Hematopoietic multipotent progenitor cell treated with erythropoietin and hydrocortisone succinate and interleukin-3 and kit ligand, for 17 days (in vitro differentiated cells): ENCODE results near the gene URI1.

Source experiments
- DNase-seq: peaks from one replicate; pipeline ENCODE4 v3.0.0-alpha.2; 2015; ENCODE audit warnings: low spot score

Gene URI1

GRCh38 chr19:30059741-30060457 lies 117.9 kb downstream of the URI1 start:
- DNase-seq: no peak

GRCh38 chr19:30060531-30061222 lies 118.6 kb downstream of the URI1 start:
- DNase-seq: no peak

- DNase-seq: no peak
Observed at GRCh38 chr19:30061223-30062064, 119.4 kb downstream of the URI1 start.

GRCh38 chr19:30062065-30062906 lies 120.2 kb downstream of the URI1 start:
- no peak for DNase-seq

GRCh38 chr19:30062907-30063649 lies 121.0 kb downstream of the URI1 start:
- no peak for DNase-seq

- no peak for DNase-seq
Observed at GRCh38 chr19:30063650-30064347, 121.8 kb downstream of the URI1 start.

- no peak for DNase-seq
Observed at GRCh38 chr19:30064348-30064699, 122.3 kb downstream of the URI1 start.

- DNase-seq: no peak
Observed at GRCh38 chr19:30064771-30065494, 122.9 kb downstream of the URI1 start.

GRCh38 chr19:30065680-30066606 lies 123.9 kb downstream of the URI1 start:
- DNase-seq: no peak
